ENCODE measurements around the gene UBE2J1.
"Not testable (repeated sequence)": the region's sequence is repeated elsewhere in the genome, so short reads cannot be mapped to it uniquely, and the experiment has no call there.

The UBE2J1 gene

DNA sequence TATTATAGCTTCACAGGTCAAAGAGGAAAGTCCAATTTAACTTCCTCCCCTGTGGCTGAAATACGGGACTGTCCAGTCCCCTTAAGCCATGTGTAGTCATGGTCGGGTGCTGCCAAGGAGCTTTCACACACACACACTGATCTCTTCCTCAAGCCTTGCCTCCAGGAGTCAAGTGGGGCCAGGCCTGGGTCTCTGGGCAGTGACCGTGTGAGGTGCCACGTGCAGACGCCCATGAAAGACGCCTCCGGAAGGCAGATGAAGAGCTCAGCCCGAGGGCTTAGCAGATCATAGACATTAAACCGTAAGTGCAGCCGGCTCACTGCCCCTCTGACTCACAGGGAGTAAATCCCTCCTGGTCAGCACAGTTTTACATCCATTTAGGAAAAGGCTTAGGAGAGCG lies 41.6 kb downstream of the UBE2J1 start:
- no peak for DNase-seq (ENCODE audit: low spot score)
- TF ChIP-seq, protein P1, sequence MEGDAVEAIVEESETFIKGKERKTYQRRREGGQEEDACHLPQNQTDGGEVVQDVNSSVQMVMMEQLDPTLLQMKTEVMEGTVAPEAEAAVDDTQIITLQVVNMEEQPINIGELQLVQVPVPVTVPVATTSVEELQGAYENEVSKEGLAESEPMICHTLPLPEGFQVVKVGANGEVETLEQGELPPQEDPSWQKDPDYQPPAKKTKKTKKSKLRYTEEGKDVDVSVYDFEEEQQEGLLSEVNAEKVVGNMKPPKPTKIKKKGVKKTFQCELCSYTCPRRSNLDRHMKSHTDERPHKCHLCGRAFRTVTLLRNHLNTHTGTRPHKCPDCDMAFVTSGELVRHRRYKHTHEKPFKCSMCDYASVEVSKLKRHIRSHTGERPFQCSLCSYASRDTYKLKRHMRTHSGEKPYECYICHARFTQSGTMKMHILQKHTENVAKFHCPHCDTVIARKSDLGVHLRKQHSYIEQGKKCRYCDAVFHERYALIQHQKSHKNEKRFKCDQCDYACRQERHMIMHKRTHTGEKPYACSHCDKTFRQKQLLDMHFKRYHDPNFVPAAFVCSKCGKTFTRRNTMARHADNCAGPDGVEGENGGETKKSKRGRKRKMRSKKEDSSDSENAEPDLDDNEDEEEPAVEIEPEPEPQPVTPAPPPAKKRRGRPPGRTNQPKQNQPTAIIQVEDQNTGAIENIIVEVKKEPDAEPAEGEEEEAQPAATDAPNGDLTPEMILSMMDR (IDR thresholded peaks at IDR 0.05; ENCODE audit: extremely low read depth, insufficient read depth, missing control alignments), result no peak
- in situ Hi-C loops (cut with MboI; ENCODE audit: low pct_unique_long_range_greater_than_20kb, low sequenced_read_pairs, unreplicated experiment), result no loop called here

DNA sequence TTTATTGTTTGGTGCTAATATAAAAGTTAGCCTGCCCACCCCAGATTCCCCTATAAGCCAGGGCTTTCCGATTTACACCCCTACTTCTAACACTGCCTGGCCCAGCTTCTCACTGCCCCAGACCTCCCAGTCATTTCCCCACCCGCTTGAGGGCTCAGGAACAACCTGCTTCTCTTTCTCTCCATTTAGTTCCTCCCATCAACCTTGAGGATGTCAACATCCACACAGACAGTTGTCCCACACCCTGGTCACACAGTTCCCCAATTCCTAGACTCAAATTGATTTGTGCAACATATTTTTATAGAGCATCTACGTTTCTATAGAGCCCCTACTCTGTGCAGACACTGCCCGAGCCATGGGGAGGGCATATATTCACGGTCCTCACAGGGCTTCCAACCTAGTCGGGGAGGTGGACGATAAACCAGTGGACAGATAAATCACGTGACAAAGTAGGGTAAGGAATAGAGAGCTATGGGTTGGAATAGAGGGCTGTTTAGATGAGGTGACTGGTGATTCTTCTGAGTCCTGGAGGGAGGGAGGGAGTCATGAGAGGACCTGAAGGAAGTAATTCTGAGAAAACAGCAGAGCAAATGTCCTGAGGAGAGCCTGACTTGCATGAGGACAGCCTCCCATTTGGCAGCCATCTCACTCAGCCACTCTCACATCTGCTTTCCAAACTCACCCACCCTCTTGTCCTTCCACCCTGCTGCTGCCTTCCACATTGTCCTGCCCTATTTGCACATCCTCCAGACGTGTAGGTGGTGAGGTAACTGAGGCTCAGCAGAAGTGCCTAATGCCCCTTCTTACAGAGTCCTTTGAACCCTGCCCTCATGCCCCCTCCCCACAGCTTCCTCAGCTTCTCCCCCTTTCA lies 43.8 kb downstream of the UBE2J1 start:
- TF ChIP-seq, protein P1 (IDR thresholded peaks at IDR 0.05; ENCODE audit: extremely low read depth, insufficient read depth, missing control alignments), result no peak
- DNase-seq (ENCODE audit: low spot score), result no peak
- in situ Hi-C loops (cut with MboI; ENCODE audit: low pct_unique_long_range_greater_than_20kb, low sequenced_read_pairs, unreplicated experiment), result no loop called here

DNA sequence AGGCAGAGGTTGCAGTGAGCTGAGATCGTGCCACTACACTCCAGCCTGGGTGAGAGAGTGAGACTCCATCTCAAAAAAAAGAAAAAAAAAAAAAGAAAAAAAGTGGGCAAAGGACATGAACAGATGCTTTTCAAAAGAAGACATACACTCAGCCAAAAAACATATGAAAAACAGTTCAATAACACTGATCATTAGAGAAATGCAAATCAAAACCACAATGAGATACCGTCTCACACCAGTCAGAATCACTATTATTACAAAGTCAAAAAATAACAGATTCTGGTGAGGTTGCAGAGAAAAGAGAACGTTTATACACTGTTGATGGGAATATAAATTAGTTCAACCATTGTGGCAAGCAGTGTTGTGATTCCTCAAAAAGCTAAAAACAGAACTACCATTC lies 48.0 kb downstream of the UBE2J1 start:
- DNase-seq (ENCODE audit: low spot score); in situ Hi-C loops (cut with MboI; ENCODE audit: low pct_unique_long_range_greater_than_20kb, low sequenced_read_pairs, unreplicated experiment): not testable (repeated sequence)

DNA sequence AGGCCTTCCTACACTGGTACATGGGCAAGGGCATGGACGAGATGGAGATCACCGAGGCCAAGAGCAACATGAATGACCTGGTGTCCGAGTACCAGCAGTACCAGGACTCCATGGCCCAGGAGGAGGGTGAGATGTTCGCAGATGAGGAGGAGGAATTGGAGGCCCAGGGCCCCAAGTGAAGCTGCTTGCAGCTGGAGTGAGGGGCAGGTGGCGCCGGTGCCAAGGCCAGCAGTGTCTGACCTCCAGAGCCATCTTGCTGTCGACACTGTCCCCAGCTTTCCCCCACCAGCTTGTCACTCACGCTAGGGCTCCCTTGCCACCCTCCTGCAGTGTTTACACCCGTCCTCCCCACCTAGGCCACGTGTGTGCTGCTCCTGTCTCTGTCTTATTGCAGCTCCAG lies 49.6 kb downstream of the UBE2J1 start:
- TF ChIP-seq, protein P1 (IDR thresholded peaks at IDR 0.05; ENCODE audit: extremely low read depth, insufficient read depth, missing control alignments), result peak; percentile 14
- in situ Hi-C loops (cut with MboI; ENCODE audit: low pct_unique_long_range_greater_than_20kb, low sequenced_read_pairs, unreplicated experiment), result no loop called here
- DNase-seq (ENCODE audit: low spot score), result no peak

DNA sequence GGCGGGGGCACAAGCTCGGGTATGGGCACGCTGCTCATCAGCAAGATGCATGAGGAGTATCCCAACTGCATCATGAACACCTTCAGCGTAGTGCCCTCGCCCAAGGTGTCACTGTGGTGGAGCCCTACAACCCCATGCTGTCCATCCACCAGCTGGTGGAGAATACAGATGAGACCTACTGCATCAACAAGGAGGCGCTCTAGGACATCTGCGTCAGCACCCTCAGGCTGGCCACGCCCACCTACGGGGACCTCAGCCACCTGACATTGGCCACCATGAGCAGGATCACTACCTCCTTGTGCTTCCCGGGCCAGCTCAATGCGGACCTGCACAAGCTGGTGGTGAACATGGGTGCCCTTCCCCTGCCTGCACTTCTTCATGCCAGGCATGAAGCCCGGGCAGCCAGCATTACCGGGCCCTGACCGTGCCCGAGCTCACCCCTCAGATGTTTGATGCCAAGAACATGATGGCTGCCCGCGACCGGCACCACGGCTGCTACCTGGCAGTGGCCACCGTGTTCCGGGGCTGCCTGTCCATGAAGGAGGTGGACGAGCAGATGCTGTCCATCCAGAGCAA lies 50.2 kb downstream of the UBE2J1 start:
- TF ChIP-seq, protein P1 (IDR thresholded peaks at IDR 0.05; ENCODE audit: extremely low read depth, insufficient read depth, missing control alignments), result no peak
- DNase-seq (ENCODE audit: low spot score), result no peak
- in situ Hi-C loops (cut with MboI; ENCODE audit: low pct_unique_long_range_greater_than_20kb, low sequenced_read_pairs, unreplicated experiment), result no loop called here

DNA sequence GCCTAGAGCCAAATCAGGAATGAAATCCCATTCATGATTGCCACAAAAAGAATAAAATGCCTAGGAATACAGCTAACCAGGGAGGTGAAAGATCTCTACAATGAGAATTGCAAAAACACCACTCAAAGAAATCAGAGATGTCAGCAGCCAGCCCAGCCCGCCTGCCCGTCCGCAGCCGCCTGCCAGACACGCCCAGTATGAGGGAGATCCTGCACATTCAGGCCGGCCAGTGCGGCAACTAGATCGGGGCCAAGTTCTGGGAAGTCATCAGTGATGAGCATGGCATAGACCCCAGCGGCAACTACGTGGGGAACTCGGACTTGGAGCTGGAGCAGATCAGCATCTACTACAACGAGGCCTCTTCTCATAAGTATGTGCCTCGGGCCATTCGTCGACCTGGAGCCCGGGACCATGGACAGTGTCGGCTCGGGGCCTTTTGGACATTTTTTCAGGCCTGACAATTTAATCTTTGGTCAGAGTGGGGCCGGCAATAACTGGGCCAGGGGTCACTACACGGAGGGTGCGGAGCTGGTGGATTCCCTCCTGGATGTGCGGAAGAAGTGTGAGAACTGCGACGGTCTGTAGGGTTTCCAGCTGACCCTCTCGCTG lies 50.8 kb downstream of the UBE2J1 start:
- TF ChIP-seq, protein P1 (IDR thresholded peaks at IDR 0.05; ENCODE audit: extremely low read depth, insufficient read depth, missing control alignments), result no peak
- DNase-seq (ENCODE audit: low spot score), result no peak
- in situ Hi-C loops (cut with MboI; ENCODE audit: low pct_unique_long_range_greater_than_20kb, low sequenced_read_pairs, unreplicated experiment), result no loop called here

DNA sequence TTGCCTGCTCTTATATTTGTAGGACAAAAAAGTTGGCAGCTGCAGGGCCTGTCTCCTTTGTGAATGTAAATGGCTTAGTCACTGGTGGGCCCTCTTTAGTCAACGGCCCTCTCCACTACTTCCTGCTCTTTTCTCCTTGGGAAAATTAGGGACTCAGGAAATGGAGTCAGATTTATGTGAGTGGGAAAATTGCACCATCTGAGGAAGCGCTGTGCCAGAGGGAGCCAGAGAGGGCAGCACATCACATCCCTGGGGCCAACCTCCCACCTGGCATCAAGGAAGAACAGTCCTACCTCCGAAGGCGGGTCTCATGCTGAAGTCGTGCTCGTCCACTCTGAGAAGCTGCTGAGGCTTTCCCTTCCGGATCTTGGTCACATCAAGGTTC lies 53.1 kb downstream of the UBE2J1 start:
- TF ChIP-seq, protein P1 (IDR thresholded peaks at IDR 0.05; ENCODE audit: extremely low read depth, insufficient read depth, missing control alignments), result peak; percentile 27
- DNase-seq (ENCODE audit: low spot score), result no peak
- in situ Hi-C loops (cut with MboI; ENCODE audit: low pct_unique_long_range_greater_than_20kb, low sequenced_read_pairs, unreplicated experiment), result no loop called here
